ENCODE measurements around the gene ADRB1. TPM values are rescaled to one million over a fixed set of nuclear protein-coding genes. Genes with fewer than 3 reads are reported as not detected.

Gene ADRB1
- total RNA-seq, 1 experiment from 2014 or later: 1.3 TPM

DNA sequence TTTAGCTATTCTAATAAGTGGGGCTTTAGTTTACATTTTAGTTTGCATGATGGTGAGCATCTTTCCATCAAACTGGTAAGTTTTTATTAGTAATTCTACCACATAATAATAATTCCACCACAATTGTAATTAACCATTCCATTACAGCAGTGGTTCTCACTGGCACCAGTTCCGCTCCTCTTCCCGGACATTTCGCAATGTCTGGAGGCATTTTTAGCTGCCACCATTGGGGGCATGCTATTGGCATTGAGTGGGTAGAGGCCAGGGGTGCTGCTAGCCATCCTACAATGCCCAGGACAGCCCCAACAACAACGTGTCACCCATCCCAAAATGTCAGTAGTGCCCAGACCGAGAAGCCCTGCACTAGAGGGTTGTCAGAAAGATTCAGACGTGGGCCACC is 31.4 kb downstream of the ADRB1 start:
- no peak overlapping the region for H3K4me3 ChIP-seq
- no peaks in the 10 kb centered on the region for H3K9me3 ChIP-seq (replicated peaks)
- no peaks in the 10 kb centered on the region for H3K27me3 ChIP-seq (replicated peaks)
- no peak overlapping the region for H3K27ac ChIP-seq
- no peaks in the 10 kb centered on the region for H3K36me3 ChIP-seq
- H3K4me1 ChIP-seq (replicated peaks): no peaks in the 10 kb centered on the region
- no peak for DNase-seq (ENCODE audit: low read depth in 1 of 2, low spot score in 2 of 2)

DNA sequence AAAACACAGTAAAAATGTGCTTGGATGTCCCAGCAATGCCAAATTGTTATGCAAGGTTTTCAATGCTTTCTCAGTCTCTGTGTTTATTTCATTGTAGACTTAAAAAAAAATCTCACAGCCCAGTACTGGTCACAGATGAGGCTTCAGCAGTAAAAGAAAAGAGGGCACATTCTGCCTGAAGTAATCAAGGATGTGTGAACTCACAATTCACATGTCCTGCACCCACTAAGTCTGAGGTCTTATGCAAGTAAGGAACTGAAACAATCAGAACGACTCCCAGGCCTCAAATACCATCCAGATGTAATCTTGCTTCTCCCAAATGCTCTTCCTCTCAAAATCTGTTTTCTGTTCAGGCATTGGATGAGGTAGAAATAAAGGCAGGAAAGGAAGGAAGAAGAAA is 33.7 kb downstream of the ADRB1 start:
- H3K27me3 ChIP-seq (replicated peaks): no peaks in the 10 kb centered on the region
- no peaks in the 10 kb centered on the region for H3K4me1 ChIP-seq (replicated peaks)
- no peak for DNase-seq (ENCODE audit: low read depth in 1 of 2, low spot score in 2 of 2)
- H3K4me3 ChIP-seq: no peak overlapping the region
- no peak overlapping the region for H3K27ac ChIP-seq
- no peaks in the 10 kb centered on the region for H3K9me3 ChIP-seq (replicated peaks)
- no peaks in the 10 kb centered on the region for H3K36me3 ChIP-seq

GRCh38 chr10:114077815-114078219 is 34.2 kb downstream of the ADRB1 start:
- Histone ChIP-seq H3K36me3 (no peaks in the 10 kb centered on the region), H3K4me1 (replicated peaks) (no peaks in the 10 kb centered on the region), H3K9me3 (replicated peaks) (no peaks in the 10 kb centered on the region), H3K27me3 (replicated peaks) (no peaks in the 10 kb centered on the region), H3K27ac (no peak overlapping the region), H3K4me3 (no peak overlapping the region)
- DNase-seq (ENCODE audit: low read depth in 1 of 2, low spot score in 2 of 2): no peak

GRCh38 chr10:114078346-114078745 is 34.7 kb downstream of the ADRB1 start:
- no peak overlapping the region for H3K4me3 ChIP-seq
- H3K9me3 ChIP-seq (replicated peaks): no peaks in the 10 kb centered on the region
- no peaks in the 10 kb centered on the region for H3K27me3 ChIP-seq (replicated peaks)
- no peaks in the 10 kb centered on the region for H3K4me1 ChIP-seq (replicated peaks)
- H3K27ac ChIP-seq: no peak overlapping the region
- no peak for DNase-seq (ENCODE audit: low read depth in 1 of 2, low spot score in 2 of 2)
- H3K36me3 ChIP-seq: no peaks in the 10 kb centered on the region

DNA sequence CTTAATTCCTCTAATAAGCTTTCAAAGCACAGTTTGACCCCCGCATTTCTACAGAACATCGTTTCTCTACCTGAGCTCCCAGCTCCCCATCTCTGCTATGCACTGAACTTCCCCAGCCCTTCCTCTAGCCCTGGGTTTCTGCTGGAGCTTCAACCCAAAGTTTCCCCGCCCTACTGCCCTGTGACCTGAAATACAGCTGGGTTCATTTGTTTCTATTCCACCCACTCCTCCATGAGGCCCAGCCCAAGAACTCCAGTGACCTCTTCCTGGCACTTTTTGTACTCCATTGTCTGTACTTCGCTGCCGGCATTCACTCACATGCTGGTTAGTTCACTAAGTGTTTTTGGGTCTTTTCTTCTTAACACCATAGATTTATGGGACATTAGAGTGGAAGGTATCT is 35.8 kb downstream of the ADRB1 start:
- no peaks in the 10 kb centered on the region for H3K9me3 ChIP-seq (replicated peaks)
- no peak for DNase-seq (ENCODE audit: low read depth in 1 of 2, low spot score in 2 of 2)
- no peaks in the 10 kb centered on the region for H3K36me3 ChIP-seq
- no peaks in the 10 kb centered on the region for H3K27me3 ChIP-seq (replicated peaks)
- no peak overlapping the region for H3K4me3 ChIP-seq
- no peaks in the 10 kb centered on the region for H3K4me1 ChIP-seq (replicated peaks)
- no peak overlapping the region for H3K27ac ChIP-seq

DNA sequence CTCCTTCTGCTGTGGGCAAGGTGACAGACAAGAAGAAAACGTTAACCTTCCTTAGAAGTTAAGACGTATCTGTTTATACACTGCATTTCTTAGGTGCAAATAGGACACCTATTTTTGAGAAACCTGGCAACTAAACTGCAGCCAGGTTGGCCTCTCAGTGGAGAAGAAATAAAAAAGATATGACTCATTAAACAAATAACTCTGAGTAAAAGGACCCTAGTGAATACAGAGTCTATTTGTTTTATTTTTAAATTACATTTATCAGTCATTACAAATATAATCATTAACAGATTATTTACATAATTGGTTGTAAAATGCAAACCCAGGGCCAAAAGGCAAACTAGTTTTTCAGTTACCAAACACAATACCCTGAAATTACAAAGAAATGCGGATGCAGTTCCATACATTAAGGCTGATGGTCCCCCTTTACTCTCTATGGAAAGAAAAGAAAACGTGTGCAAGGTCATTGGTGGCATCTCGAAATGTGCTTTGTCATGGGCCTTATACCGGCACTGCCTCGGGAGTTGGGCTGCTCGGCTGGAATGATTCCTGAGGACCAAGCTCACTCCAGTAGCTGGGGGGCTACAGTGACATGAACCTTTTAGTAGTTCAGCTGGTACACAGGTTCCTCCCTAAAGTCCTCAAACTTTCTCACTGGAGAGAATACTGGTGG is 38.4 kb downstream of the ADRB1 start:
- H3K9me3 ChIP-seq (replicated peaks): no peaks in the 10 kb centered on the region
- H3K27me3 ChIP-seq (replicated peaks): no peaks in the 10 kb centered on the region
- H3K27ac ChIP-seq: no peak overlapping the region
- H3K4me3 ChIP-seq: no peak overlapping the region
- H3K36me3 ChIP-seq: no peaks in the 10 kb centered on the region
- no peak for DNase-seq (ENCODE audit: low read depth in 1 of 2, low spot score in 2 of 2)
- H3K4me1 ChIP-seq (replicated peaks): no peaks in the 10 kb centered on the region

DNA sequence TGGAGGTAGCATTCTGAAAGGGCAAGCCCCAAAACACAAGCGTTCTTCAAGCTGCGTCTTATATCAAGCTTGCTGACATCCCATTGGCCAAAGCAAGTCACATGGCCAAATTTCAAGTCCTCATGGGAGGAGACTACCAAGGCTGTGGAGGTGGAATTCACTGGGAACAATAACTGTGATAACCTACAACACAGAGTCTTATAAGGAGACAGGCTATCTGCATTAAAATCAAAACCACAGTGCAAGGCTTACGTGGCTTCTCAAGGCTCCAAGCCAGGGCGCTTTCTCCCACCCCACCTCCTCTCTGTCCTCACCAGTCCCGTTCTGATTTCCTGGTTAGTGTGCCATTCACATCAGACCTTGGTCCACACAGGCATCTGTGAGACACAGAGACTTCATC is 39.4 kb downstream of the ADRB1 start:
- Histone ChIP-seq H3K9me3 (replicated peaks) (no peaks in the 10 kb centered on the region), H3K27me3 (replicated peaks) (no peaks in the 10 kb centered on the region), H3K4me3 (no peak overlapping the region), H3K36me3 (no peaks in the 10 kb centered on the region), H3K27ac (no peak overlapping the region), H3K4me1 (replicated peaks) (no peaks in the 10 kb centered on the region)
- no peak for DNase-seq (ENCODE audit: low read depth in 1 of 2, low spot score in 2 of 2)

DNA sequence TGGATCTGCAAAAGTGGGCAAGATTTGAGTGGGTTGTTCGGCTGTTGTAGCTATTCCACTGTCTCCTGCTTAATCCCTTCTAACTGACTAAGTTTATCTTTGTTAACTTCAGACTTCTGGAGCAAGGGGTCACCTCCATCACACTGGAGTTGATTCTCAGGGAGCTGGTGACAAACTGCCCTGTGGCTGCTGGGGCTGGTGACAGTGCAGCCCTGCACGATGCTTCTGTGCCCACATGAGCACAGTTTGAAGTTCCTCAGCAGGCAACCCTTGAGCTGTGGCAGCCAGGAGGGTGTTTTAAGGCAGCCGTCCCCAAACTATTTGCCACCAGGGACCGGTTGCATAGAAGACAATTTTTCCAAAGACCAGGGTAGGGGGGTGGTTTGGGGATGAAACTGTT is 40.5 kb downstream of the ADRB1 start:
- Histone ChIP-seq H3K4me1 (replicated peaks) (no peaks in the 10 kb centered on the region), H3K4me3 (no peak overlapping the region), H3K36me3 (no peaks in the 10 kb centered on the region), H3K9me3 (replicated peaks) (no peaks in the 10 kb centered on the region), H3K27me3 (replicated peaks) (no peaks in the 10 kb centered on the region), H3K27ac (no peak overlapping the region)
- no peak for DNase-seq (ENCODE audit: low read depth in 1 of 2, low spot score in 2 of 2)

DNA sequence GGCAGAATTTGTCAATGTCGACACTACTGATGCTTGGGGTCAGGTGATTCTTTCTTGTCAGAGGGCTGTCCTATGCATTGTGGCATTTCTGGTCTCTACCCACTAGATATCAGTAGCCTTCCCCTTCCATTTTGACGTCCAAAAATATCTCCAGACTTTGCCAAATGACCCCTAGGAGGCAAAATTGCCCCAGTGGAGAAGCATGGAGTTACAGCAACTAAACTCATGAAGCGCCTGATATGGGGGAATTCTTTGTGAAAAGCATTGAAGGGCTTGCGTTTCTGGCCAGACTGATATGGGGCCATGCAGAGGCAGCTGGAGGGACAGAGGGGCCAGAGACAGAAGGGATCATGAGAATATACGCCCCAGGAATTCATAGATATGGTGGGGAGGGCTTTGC is 43.6 kb downstream of the ADRB1 start:
- H3K4me3 ChIP-seq: no peak overlapping the region
- H3K27me3 ChIP-seq (replicated peaks): no peaks in the 10 kb centered on the region
- H3K9me3 ChIP-seq (replicated peaks): no peaks in the 10 kb centered on the region
- no peaks in the 10 kb centered on the region for H3K36me3 ChIP-seq
- no peaks in the 10 kb centered on the region for H3K4me1 ChIP-seq (replicated peaks)
- H3K27ac ChIP-seq: no peak overlapping the region
- DNase-seq (ENCODE audit: low read depth in 1 of 2, low spot score in 2 of 2): no peak

DNA sequence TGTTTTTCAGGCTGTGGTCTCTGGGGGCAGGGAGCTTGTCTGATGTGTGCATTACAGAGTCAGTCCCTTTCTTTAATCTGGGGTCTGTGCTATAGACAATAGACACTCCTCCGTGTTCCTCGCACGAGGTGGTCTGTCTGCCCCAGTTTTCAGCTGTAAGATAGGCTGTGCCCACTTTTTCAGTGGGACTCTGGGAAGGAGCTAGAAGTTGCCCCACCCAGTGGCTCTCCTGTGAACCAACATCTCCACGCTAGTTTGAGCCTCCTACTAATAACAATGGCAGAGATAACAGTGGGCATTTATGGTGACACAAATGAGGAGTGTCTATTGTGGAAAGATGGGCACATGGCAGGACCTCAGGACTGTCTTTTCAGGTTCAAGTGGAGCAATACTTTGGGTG is 44.0 kb downstream of the ADRB1 start:
- no peak for DNase-seq (ENCODE audit: low read depth in 1 of 2, low spot score in 2 of 2)
- no peak overlapping the region for H3K4me3 ChIP-seq
- H3K27me3 ChIP-seq (replicated peaks): no peaks in the 10 kb centered on the region

GRCh38 chr10:114094795-114095194 is 51.1 kb downstream of the ADRB1 start:
- no peaks in the 10 kb centered on the region for H3K9me3 ChIP-seq (replicated peaks)
- DNase-seq (ENCODE audit: low read depth in 1 of 2, low spot score in 2 of 2): no peak
- H3K27me3 ChIP-seq (replicated peaks): no peaks in the 10 kb centered on the region
- no peaks in the 10 kb centered on the region for H3K4me1 ChIP-seq (replicated peaks)
- no peaks in the 10 kb centered on the region for H3K36me3 ChIP-seq
- no peak overlapping the region for H3K4me3 ChIP-seq
- H3K27ac ChIP-seq: no peak overlapping the region

More for the DNA sequence above, 44.0 kb downstream of the ADRB1 start:
- H3K36me3 ChIP-seq: no peaks in the 10 kb centered on the region
- no peaks in the 10 kb centered on the region for H3K4me1 ChIP-seq (replicated peaks)
- no peak overlapping the region for H3K27ac ChIP-seq
- no peaks in the 10 kb centered on the region for H3K9me3 ChIP-seq (replicated peaks)

GRCh38 chr10:114095559-114096337 is 52.1 kb downstream of the ADRB1 start:
- Histone ChIP-seq H3K9me3 (replicated peaks) (no peaks in the 10 kb centered on the region), H3K36me3 (no peaks in the 10 kb centered on the region), H3K4me1 (replicated peaks) (peaks cover 6% of the 10 kb centered on the region), H3K27ac (no peak overlapping the region), H3K27me3 (replicated peaks) (no peaks in the 10 kb centered on the region), H3K4me3 (no peak overlapping the region)
- no peak for DNase-seq (ENCODE audit: low read depth in 1 of 2, low spot score in 2 of 2)

Measured in SJSA1 (cell line).